ENCODE data around the gene SAP25.
"Not testable (repeated sequence)": the region's sequence is repeated elsewhere in the genome, so short reads cannot be mapped to it uniquely, and the experiment has no call there.

The SAP25 gene

GRCh38 chr7:100535982-100536381 is 37.7 kb downstream of the SAP25 start:
- not testable (repeated sequence) for DNase-seq (ENCODE audit: low spot score)

GRCh38 chr7:100532165-100533022 is 41.3 kb downstream of the SAP25 start:
- DNase-seq (ENCODE audit: low spot score): no peak

- DNase-seq (ENCODE audit: low spot score): not testable (repeated sequence)
Measured at GRCh38 chr7:100528108-100528866, 45.4 kb downstream of the SAP25 start.

GRCh38 chr7:100523192-100523591 is 50.5 kb downstream of the SAP25 start:
- DNase-seq (ENCODE audit: low spot score): not testable (repeated sequence)

Measured in left forelimb (tissue), 1 donor.